ENCODE results near the gene ATP8A2. TPM values are rescaled to one million over a fixed set of nuclear protein-coding genes. Genes with fewer than 3 reads are reported as not detected.

Gene ATP8A2
- total RNA-seq, 2 donors from 2014 or later, result 0.41 to 1.6 TPM

DNA sequence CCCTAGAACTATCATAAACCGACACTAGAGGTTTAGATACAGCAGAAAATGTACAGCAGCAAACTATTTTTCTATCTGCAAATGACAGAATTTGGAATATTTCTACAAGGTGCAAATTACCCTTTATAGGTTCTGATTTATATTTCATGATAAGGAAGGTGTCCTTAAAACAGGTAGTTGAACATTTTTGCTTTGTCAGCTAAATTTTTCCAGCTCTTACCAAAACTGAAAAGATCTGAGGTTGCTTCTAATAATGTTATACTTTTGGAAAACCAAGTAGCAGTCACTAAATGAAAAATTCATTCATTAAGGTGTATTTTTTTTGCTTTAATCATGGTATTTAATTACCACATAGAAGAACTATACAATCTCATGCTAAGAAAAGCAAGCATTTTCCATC is 671.0 kb downstream of the ATP8A2 start:
- Histone ChIP-seq H3K9me3 (no peaks in the 10 kb centered on the region), H3K36me3 (no peaks in the 10 kb centered on the region), H3K4me1 (ENCODE audit: control insufficient read depth in 1 of 2, low read depth in 2 of 2) (no peaks in the 10 kb centered on the region), H3K27me3 (replicated peaks; ENCODE audit: insufficient read depth) (peaks cover 4% of the 10 kb centered on the region), H3K4me3 (no peak overlapping the region), H3K27ac (no peak overlapping the region)
- TF ChIP-seq, protein P1, sequence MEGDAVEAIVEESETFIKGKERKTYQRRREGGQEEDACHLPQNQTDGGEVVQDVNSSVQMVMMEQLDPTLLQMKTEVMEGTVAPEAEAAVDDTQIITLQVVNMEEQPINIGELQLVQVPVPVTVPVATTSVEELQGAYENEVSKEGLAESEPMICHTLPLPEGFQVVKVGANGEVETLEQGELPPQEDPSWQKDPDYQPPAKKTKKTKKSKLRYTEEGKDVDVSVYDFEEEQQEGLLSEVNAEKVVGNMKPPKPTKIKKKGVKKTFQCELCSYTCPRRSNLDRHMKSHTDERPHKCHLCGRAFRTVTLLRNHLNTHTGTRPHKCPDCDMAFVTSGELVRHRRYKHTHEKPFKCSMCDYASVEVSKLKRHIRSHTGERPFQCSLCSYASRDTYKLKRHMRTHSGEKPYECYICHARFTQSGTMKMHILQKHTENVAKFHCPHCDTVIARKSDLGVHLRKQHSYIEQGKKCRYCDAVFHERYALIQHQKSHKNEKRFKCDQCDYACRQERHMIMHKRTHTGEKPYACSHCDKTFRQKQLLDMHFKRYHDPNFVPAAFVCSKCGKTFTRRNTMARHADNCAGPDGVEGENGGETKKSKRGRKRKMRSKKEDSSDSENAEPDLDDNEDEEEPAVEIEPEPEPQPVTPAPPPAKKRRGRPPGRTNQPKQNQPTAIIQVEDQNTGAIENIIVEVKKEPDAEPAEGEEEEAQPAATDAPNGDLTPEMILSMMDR (IDR thresholded peaks at IDR 0.05), result no peak
- ATAC-seq (ENCODE audit: insufficient number of reproducible peaks, low FRiP score, low read depth) (no peak), DNase-seq (ENCODE audit: low spot score) (no peak)

DNA sequence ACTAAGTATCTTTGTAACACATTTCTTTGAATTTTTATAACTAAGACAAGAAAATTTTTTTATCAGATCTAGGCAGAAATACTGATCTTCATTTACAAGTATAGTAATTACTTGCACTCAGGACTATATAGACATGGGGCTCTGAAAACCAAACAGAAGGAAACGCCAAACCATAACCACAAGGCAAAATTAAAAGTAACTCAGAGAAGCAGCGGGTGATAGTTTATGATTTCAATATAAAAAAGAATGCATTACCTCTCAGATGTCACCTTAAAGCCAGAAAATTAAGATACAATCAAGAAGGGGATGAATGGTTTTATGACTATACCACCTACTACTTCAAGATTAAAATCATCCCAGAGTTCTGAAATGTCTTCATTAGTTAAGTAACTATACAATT is 673.4 kb downstream of the ATP8A2 start:
- DNase-seq (ENCODE audit: low spot score) (no peak), ATAC-seq (ENCODE audit: insufficient number of reproducible peaks, low FRiP score, low read depth) (no peak)
- Histone ChIP-seq H3K4me3 (no peak overlapping the region), H3K27me3 (replicated peaks; ENCODE audit: insufficient read depth) (peaks cover 4% of the 10 kb centered on the region), H3K36me3 (no peaks in the 10 kb centered on the region), H3K27ac (no peak overlapping the region), H3K4me1 (ENCODE audit: control insufficient read depth in 1 of 2, low read depth in 2 of 2) (no peaks in the 10 kb centered on the region), H3K9me3 (no peaks in the 10 kb centered on the region)
- TF ChIP-seq, protein P1 (IDR thresholded peaks at IDR 0.05), result no peak

DNA sequence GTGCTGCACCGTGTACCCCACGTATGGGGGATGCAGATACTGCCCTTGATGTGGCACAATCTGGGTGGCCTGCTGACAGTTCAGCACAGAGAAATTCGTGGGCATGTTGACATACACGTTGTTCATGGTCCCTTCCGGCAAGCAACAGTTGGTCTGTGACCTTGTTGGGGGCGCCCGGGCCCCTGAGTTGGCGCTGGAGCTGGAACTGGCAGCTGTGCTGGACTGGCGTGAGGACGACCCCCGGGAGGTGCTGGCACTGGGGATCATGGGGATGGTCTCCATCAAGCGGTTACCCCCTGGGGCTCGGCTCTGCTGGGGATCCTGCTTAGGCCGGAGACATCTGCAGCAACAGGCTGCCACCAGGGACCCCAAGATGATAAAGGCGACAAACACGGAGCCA is 674.9 kb downstream of the ATP8A2 start:
- Histone ChIP-seq H3K4me3 (no peak overlapping the region), H3K27me3 (replicated peaks; ENCODE audit: insufficient read depth) (peaks cover 8% of the 10 kb centered on the region), H3K9me3 (no peaks in the 10 kb centered on the region), H3K4me1 (ENCODE audit: control insufficient read depth in 1 of 2, low read depth in 2 of 2) (peaks cover 0 to 11% of the 10 kb centered on the region in 2 donors), H3K36me3 (no peaks in the 10 kb centered on the region), H3K27ac (no peak overlapping the region)
- DNase-seq (ENCODE audit: low spot score), result no peak
- TF ChIP-seq, protein P1 (IDR thresholded peaks at IDR 0.05), result no peak
- ATAC-seq (ENCODE audit: insufficient number of reproducible peaks, low FRiP score, low read depth), result no peak

DNA sequence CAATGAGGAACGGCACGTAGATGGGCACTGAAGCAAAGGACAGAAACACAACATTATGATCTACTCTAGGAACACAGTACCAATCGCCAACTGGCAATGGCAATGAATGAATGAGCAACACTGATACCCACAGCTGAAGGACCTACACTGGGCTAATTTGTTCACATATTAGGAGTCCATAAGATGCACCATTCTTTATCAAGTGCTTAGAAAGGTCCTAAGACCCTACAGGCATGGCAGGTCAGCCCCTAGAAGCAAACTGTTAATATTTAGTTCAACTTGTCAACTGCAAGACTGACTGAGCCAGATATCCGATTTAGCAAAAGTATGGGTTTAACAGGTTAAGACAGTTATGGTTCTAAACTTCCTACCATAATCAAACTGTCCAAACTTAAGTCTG is 675.3 kb downstream of the ATP8A2 start:
- H3K4me3 ChIP-seq, result no peak overlapping the region
- no peak overlapping the region for H3K27ac ChIP-seq
- H3K9me3 ChIP-seq, result no peaks in the 10 kb centered on the region
- no peak for DNase-seq (ENCODE audit: low spot score)
- peaks cover 8% of the 10 kb centered on the region for H3K27me3 ChIP-seq (replicated peaks; ENCODE audit: insufficient read depth)
- H3K4me1 ChIP-seq (ENCODE audit: control insufficient read depth in 1 of 2, low read depth in 2 of 2), result peaks cover 0 to 13% of the 10 kb centered on the region in 2 donors
- TF ChIP-seq, protein P1 (IDR thresholded peaks at IDR 0.05), result no peak
- ATAC-seq (ENCODE audit: insufficient number of reproducible peaks, low FRiP score, low read depth), result no peak
- no peaks in the 10 kb centered on the region for H3K36me3 ChIP-seq

DNA sequence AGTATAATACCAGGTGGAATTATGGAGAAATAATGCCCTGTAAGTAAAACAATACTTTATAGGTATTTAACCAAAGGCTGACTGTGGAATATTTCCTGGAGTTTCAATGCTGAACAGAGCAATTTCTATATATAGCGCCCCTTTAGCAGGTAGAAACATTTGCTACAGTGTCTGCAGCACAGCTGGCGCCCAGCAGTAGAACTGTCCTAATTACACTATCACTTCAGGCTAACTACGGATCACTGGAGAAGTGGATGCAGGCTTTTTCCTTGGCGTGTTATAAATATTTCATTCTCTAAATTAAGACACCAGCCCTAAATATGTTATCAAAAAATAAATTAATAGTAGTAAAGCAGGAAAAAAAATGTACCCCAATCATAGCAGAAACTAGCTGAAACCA is 677.0 kb downstream of the ATP8A2 start:
- H3K27me3 ChIP-seq (replicated peaks; ENCODE audit: insufficient read depth), result peaks cover 4% of the 10 kb centered on the region
- ATAC-seq (ENCODE audit: insufficient number of reproducible peaks, low FRiP score, low read depth), result no peak
- no peak for DNase-seq (ENCODE audit: low spot score)
- TF ChIP-seq, protein P1 (IDR thresholded peaks at IDR 0.05), result no peak
- no peaks in the 10 kb centered on the region for H3K9me3 ChIP-seq
- H3K4me3 ChIP-seq, result no peak overlapping the region
- H3K4me1 ChIP-seq (ENCODE audit: control insufficient read depth in 1 of 2, low read depth in 2 of 2), result peaks cover 0 to 14% of the 10 kb centered on the region in 2 donors
- H3K27ac ChIP-seq, result no peak overlapping the region
- H3K36me3 ChIP-seq, result no peaks in the 10 kb centered on the region
